HepG2 (cell line): ENCODE measurements around the gene PTPRF. TPM values are rescaled to one million over a fixed set of nuclear protein-coding genes. Genes with fewer than 3 reads are reported as not detected.

Source experiments
- ATAC-seq: fragments of 200-7000 bp; cut with Tn5 transposase; 3 replicates; pipeline ENCODE4 v1.9.1; 2020; ENCODE audit warnings: mild to moderate bottlenecking, moderate library complexity
- BruUV-seq: library from RNA; stranded (reverse); fragments of 400-500 nt; replicated peaks from 2 replicates; lab custom pipeline; 2021; lab: Mats Ljungman, UMichigan
- CTCF ChIA-PET: fragments of 300-600 bp; formaldehyde crosslinking; extraction: SDS; loops from one replicate; lab custom pipeline; 2021; ENCODE audit warnings: low total read pairs, inconsistent platforms, low intra/inter-chr PET ratio; lab: Yijun Ruan, JAX
- POLR2A ChIA-PET: fragments of 350-600 bp; sonication (Branson Sonifier 250); formaldehyde crosslinking; loops from one replicate; lab custom pipeline; 2020; ENCODE audit warnings: antibody characterized with exemption, inconsistent platforms; lab: Yijun Ruan, JAX
- DNase-seq: peaks from one replicate; pipeline ENCODE4 v3.0.0-alpha.2; 2015; ENCODE audit warnings: low spot score
- FAIRE-seq: peaks from 3 replicates; lab custom pipeline; 2011; peaks lifted over from hg19 to GRCh38; lab: Jason Lieb, UNC
- H2AFZ ChIP-seq: one replicate; pipeline ENCODE4 v1.6.1; 2011; ENCODE audit warnings: low read length, inconsistent platforms
- H3K27ac ChIP-seq: fragments of 300-600 bp; 3 replicates; pipeline ENCODE4 v1.8.0; 2011; ENCODE audit warnings: mixed run types, mild to moderate bottlenecking, mixed read lengths, low read length, inconsistent platforms; ENCODE audit not compliant: insufficient read depth; ENCODE audit errors: extremely low read length
- H3K27me3 ChIP-seq, 2 experiments: fragments of 200-600 bp in 1 of 2; 2 replicates in 1 of 2; 3 replicates in 1 of 2; pipeline versions ENCODE4 v1.6.0 to v1.8.0; 2011; ENCODE audit warnings: low read length in 2 of 2, mild to moderate bottlenecking in 2 of 2, moderate library complexity in 2 of 2, inconsistent platforms in 1 of 2; ENCODE audit not compliant: insufficient read depth in 2 of 2, control insufficient read depth in 1 of 2
- H3K36me3 ChIP-seq, 2 experiments: fragments of 200-600 bp in 1 of 2; replicated peaks in 1 of 2; 2 replicates in 1 of 2; 3 replicates in 1 of 2; pipeline versions ENCODE4 v1.5.1 to v1.8.0; 2011; ENCODE audit warnings: low read length in 2 of 2, inconsistent platforms in 1 of 2; ENCODE audit not compliant: insufficient read depth in 2 of 2, control insufficient read depth in 1 of 2
- H3K4me1 ChIP-seq: 2 replicates; pipeline ENCODE4 v1.5.1; 2012; ENCODE audit warnings: low read length, inconsistent platforms; ENCODE audit not compliant: insufficient read depth
- H3K4me2 ChIP-seq: 2 replicates; pipeline ENCODE4 v1.6.0; 2011; ENCODE audit warnings: low read depth, low read length, inconsistent platforms
- H3K4me3 ChIP-seq, 3 experiments: fragments of 200-600 bp in 1 of 3; sonication (generic), shearing (Covaris generic) in 1 of 3; replicated peaks in 1 of 3; 2 replicates each; pipeline ENCODE4 v1.5.1; 2011 to 2016; ENCODE audit warnings: low read length in 3 of 3, inconsistent platforms in 2 of 3, low read depth in 2 of 3, mild to moderate bottlenecking in 2 of 3, control low read depth in 1 of 3, mixed read lengths in 1 of 3; ENCODE audit not compliant: insufficient read depth in 1 of 3
- H3K79me2 ChIP-seq: one replicate; pipeline ENCODE4 v1.6.1; 2011; ENCODE audit warnings: low read length, inconsistent platforms; ENCODE audit not compliant: insufficient read depth
- H3K9ac ChIP-seq: 2 replicates; pipeline ENCODE4 v1.6.0; 2011; ENCODE audit warnings: mild to moderate bottlenecking, low read depth, low read length, inconsistent platforms; ENCODE audit not compliant: insufficient read depth
- H3K9me3 ChIP-seq: 2 replicates; pipeline ENCODE4 v1.5.1; 2012; ENCODE audit warnings: mild to moderate bottlenecking, low read length
- H4K20me1 ChIP-seq: 2 replicates; pipeline ENCODE4 v1.6.0; 2011; ENCODE audit warnings: inconsistent platforms, mild to moderate bottlenecking, low read length, moderate library complexity; ENCODE audit not compliant: insufficient read depth
- ARNT2 ChIP-seq: sonication (generic); formaldehyde crosslinking; IDR thresholded peaks from 2 replicates; pipeline ENCODE4 v1.8.0; 2022; ENCODE audit warnings: mild to moderate bottlenecking, low read depth, missing genetic modification reagents, moderate library complexity
- GFI1 ChIP-seq: sonication (generic); formaldehyde crosslinking; IDR thresholded peaks from 2 replicates; pipeline ENCODE4 v1.5.0; 2020; ENCODE audit warnings: missing genetic modification reagents, mild to moderate bottlenecking, borderline replicate concordance
- HDAC6 ChIP-seq: fragments of 200-600 bp; sonication (generic); IDR thresholded peaks from 2 replicates; pipeline ENCODE4 v1.7.0; 2017; ENCODE audit warnings: mild to moderate bottlenecking, antibody characterized with exemption, low read length, low read depth
- MYC ChIP-seq: sonication (generic); formaldehyde crosslinking; IDR thresholded peaks from 2 replicates; pipeline ENCODE4 v1.9.0; 2021; ENCODE audit warnings: missing genetic modification reagents, borderline replicate concordance
- RXRB ChIP-seq: IDR thresholded peaks from 2 replicates; pipeline ENCODE4 v1.6.1; 2016; ENCODE audit warnings: borderline replicate concordance, missing genetic modification reagents, missing compliant biosample characterization
- SIX1 ChIP-seq: sonication (generic); formaldehyde crosslinking; IDR thresholded peaks from 2 replicates; pipeline ENCODE4 v1.4.0; 2020; ENCODE audit warnings: missing genetic modification reagents, borderline replicate concordance
- ZNF253 ChIP-seq: sonication (generic); formaldehyde crosslinking; IDR thresholded peaks from 2 replicates; pipeline ENCODE4 v1.8.0; 2022; ENCODE audit warnings: mild to moderate bottlenecking, missing genetic modification reagents, borderline replicate concordance
- ZNF530 ChIP-seq: sonication (generic); formaldehyde crosslinking; IDR thresholded peaks from 2 replicates; pipeline ENCODE4 v1.5.0; 2020; ENCODE audit warnings: low read depth, mild to moderate bottlenecking, missing genetic modification reagents
- ZNF670 ChIP-seq: sonication (generic); formaldehyde crosslinking; IDR thresholded peaks from 2 replicates; pipeline ENCODE4 v1.8.0; 2022; ENCODE audit warnings: mild to moderate bottlenecking, missing genetic modification reagents, borderline replicate concordance
- ZNF672 ChIP-seq: sonication (generic); formaldehyde crosslinking; IDR thresholded peaks from 2 replicates; pipeline ENCODE4 v1.8.1; 2022; ENCODE audit warnings: missing genetic modification reagents
- ZNF775 ChIP-seq: sonication (generic); formaldehyde crosslinking; IDR thresholded peaks from 2 replicates; pipeline ENCODE4 v1.4.0; 2020; ENCODE audit warnings: missing genetic modification reagents, mild to moderate bottlenecking, moderate library complexity, borderline replicate concordance
- ZNF788 ChIP-seq: sonication (generic); formaldehyde crosslinking; IDR thresholded peaks from 2 replicates; pipeline ENCODE4 v1.5.0; 2020; ENCODE audit warnings: mild to moderate bottlenecking, missing genetic modification reagents, borderline replicate concordance
- WGBS: methylation state at CpG from one replicate; pipeline ENCODE4 v1.1.6; 2017; ENCODE audit warnings: low lambda C conversion rate; 5-methylcytosine and 5-hydroxymethylcytosine counted together
- in situ Hi-C: cut with HindIII; loops from 2 replicates; pipeline ENCODE4 v1.10.0; 2017; ENCODE audit warnings: low pct_unique_long_range_greater_than_20kb; ENCODE audit not compliant: extremely low pct_ligation_motif_present
- intact Hi-C: fragments of 100-400 bp; cut with micrococcal nuclease; formaldehyde crosslinking; loops from one replicate; pipeline ENCODE4 v1.10.0; 2022; ENCODE audit not compliant: unreplicated experiment
- polyA plus RNA-seq, 8 experiments: library from polyadenylated mRNA; depleted of rRNA in 3 of 8; stranded (reverse) in 7 of 8; unstranded in 1 of 8; fragments of >200 nt; fragmentation: Illumina TruSeq in 4 of 8; extraction: Trizol in 4 of 8; gene quantifications; 2 replicates each; pipeline versions ENCODE4 v1.2.1 to v1.2.3, GENCODE V29; 2011 to 2016; ENCODE audit warnings: low read depth in 4 of 8, missing spikeins in 1 of 8, mixed read lengths in 1 of 8; ENCODE audit not compliant: insufficient read depth in 1 of 8
- total RNA-seq, 5 experiments: library from RNA; depleted of rRNA; stranded (reverse); fragments of >200 nt; fragmentation: Illumina TruSeq; extraction: Trizol; gene quantifications; 2 replicates each; pipeline ENCODE4 v1.2.3, GENCODE V29; 2016; ENCODE audit warnings: low read depth in 1 of 5
- TF ChIP-seq, protein P1 (sequence below): IDR thresholded peaks from 2 replicates; pipeline ENCODE4 v1.6.1; 2018; ENCODE audit warnings: missing genetic modification reagents, mild to moderate bottlenecking, missing compliant biosample characterization
- TF ChIP-seq, protein P2 (sequence below): sonication (generic); formaldehyde crosslinking; conservative IDR thresholded peaks from 2 replicates; pipeline ENCODE4 v1.8.0; 2022; ENCODE audit warnings: mild to moderate bottlenecking, moderate library complexity, missing genetic modification reagents
- TF ChIP-seq, protein P3 (sequence below), 2 experiments: sonication (generic) in 1 of 2; formaldehyde crosslinking in 1 of 2; IDR thresholded peaks; 2 replicates each; pipeline versions ENCODE4 v1.4.0 to v1.6.1; 2016 to 2020; ENCODE audit warnings: borderline replicate concordance in 1 of 2, low read depth in 1 of 2, mild to moderate bottlenecking in 1 of 2, missing genetic modification reagents in 1 of 2
- TF ChIP-seq, protein P4 (sequence below): IDR thresholded peaks from 2 replicates; pipeline ENCODE4 v1.6.1; 2016; ENCODE audit warnings: missing genetic modification reagents, missing compliant biosample characterization

Gene PTPRF
- total and polyA plus RNA-seq, 2 of the 13 experiments (the other 11 are each of a cell fraction or from before 2014, with no cell fraction given) = 55.9 to 167 TPM

DNA sequence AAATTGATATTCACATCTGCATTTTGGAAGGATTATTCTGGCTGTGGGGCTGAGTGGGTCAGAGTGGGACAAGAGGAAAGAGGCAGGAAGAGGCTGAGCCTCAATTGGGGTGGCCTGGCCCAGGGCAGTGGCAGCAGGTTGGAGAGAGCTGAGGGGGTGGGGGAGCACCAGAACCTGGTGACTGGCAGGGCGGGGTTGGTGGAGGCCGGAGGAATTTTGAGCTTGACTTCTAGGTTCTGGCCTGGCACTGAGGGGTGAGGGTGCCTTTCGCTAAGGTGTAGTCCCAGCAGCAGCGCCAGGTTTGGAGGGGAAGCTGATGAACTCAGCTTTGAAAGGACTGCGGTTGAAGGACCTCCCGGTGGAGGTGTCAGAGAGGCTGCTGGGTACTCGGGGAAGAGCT, 85.7 kb downstream of the PTPRF start:
- CTCF ChIA-PET = no interaction called here
- POLR2A ChIA-PET = no interaction called here

More for the DNA sequence above, 85.7 kb downstream of the PTPRF start:
- no peak overlapping the region for H3K9ac ChIP-seq
- H3K27me3 ChIP-seq = no peaks in the 10 kb centered on the region
- H3K4me1 ChIP-seq = no peaks in the 10 kb centered on the region
- H3K4me2 ChIP-seq = no peak overlapping the region
- no peak overlapping the region for H3K4me3 ChIP-seq
- BruUV-seq = no TSS peak
- DNase-seq (no peak), FAIRE-seq (no peak), ATAC-seq (no peak)
- no peaks in the 10 kb centered on the region for H3K9me3 ChIP-seq
- intact Hi-C loops = no loop called here
- in situ Hi-C loops = no loop called here
- no peaks in the 10 kb centered on the region for H3K79me2 ChIP-seq
- H3K36me3 ChIP-seq = peaks cover 47 to 71% of the 10 kb centered on the region in 2 experiments
- 97% methylated on average over 7 of the region's 7 CpGs for WGBS
- H3K27ac ChIP-seq = no peak overlapping the region
- TF ChIP-seq ARNT2 (no peak), GFI1 (CRISPR knock-in tag) (no peak), ZNF253 (CRISPR knock-in tag) (no peak), SIX1 (CRISPR knock-in tag) (no peak), RXRB (no peak), ZNF775 (no peak), MYC (CRISPR knock-in tag) (no peak), ZNF672 (no peak), ZNF788 (CRISPR knock-in tag) (no peak), ZNF530 (CRISPR knock-in tag) (no peak), ZNF670 (CRISPR knock-in tag) (no peak), HDAC6 (no peak)
- TF ChIP-seq, protein P1, sequence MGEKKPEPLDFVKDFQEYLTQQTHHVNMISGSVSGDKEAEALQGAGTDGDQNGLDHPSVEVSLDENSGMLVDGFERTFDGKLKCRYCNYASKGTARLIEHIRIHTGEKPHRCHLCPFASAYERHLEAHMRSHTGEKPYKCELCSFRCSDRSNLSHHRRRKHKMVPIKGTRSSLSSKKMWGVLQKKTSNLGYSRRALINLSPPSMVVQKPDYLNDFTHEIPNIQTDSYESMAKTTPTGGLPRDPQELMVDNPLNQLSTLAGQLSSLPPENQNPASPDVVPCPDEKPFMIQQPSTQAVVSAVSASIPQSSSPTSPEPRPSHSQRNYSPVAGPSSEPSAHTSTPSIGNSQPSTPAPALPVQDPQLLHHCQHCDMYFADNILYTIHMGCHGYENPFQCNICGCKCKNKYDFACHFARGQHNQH (CRISPR knock-in tag) = no peak
- TF ChIP-seq, protein P2, sequence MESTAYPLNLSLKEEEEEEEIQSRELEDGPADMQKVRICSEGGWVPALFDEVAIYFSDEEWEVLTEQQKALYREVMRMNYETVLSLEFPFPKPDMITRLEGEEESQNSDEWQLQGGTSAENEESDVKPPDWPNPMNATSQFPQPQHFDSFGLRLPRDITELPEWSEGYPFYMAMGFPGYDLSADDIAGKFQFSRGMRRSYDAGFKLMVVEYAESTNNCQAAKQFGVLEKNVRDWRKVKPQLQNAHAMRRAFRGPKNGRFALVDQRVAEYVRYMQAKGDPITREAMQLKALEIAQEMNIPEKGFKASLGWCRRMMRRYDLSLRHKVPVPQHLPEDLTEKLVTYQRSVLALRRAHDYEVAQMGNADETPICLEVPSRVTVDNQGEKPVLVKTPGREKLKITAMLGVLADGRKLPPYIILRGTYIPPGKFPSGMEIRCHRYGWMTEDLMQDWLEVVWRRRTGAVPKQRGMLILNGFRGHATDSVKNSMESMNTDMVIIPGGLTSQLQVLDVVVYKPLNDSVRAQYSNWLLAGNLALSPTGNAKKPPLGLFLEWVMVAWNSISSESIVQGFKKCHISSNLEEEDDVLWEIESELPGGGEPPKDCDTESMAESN (CRISPR knock-in tag) = no peak
- TF ChIP-seq, protein P3, sequence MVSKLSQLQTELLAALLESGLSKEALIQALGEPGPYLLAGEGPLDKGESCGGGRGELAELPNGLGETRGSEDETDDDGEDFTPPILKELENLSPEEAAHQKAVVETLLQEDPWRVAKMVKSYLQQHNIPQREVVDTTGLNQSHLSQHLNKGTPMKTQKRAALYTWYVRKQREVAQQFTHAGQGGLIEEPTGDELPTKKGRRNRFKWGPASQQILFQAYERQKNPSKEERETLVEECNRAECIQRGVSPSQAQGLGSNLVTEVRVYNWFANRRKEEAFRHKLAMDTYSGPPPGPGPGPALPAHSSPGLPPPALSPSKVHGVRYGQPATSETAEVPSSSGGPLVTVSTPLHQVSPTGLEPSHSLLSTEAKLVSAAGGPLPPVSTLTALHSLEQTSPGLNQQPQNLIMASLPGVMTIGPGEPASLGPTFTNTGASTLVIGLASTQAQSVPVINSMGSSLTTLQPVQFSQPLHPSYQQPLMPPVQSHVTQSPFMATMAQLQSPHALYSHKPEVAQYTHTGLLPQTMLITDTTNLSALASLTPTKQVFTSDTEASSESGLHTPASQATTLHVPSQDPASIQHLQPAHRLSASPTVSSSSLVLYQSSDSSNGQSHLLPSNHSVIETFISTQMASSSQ (IDR thresholded peaks at IDR 0.05; ENCODE audit: low read depth) = no peak
- TF ChIP-seq, protein P3 (CRISPR knock-in tag; IDR thresholded peaks at IDR 0.05; ENCODE audit: borderline replicate concordance) = no peak
- TF ChIP-seq, protein P4, sequence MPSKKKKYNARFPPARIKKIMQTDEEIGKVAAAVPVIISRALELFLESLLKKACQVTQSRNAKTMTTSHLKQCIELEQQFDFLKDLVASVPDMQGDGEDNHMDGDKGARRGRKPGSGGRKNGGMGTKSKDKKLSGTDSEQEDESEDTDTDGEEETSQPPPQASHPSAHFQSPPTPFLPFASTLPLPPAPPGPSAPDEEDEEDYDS (CRISPR knock-in tag) = no peak
- H4K20me1 ChIP-seq = no peaks in the 10 kb centered on the region
- H2AFZ ChIP-seq = no peak overlapping the region
